ENCODE results near the gene REPS1. TPM values are rescaled to one million over a fixed set of nuclear protein-coding genes. Genes with fewer than 3 reads are reported as not detected.
A peak's percentile ranks its signal among the peaks of the same experiment; 100 is the strongest.

Gene REPS1
- total and polyA plus RNA-seq, 2 of the 13 experiments (the other 11 are each of a cell fraction or from before 2014, with no cell fraction given) = 36.4 to 38.3 TPM

- TF ChIP-seq ZNF552 (CRISPR knock-in tag; IDR thresholded peaks at IDR 0.05; ENCODE audit: borderline replicate concordance) = no peak
- 0 out of 2 replicates have a peak, but pooled peaks have one; percentile 65 for TF ChIP-seq ZSCAN9 (CRISPR knock-in tag; IDR thresholded peaks at IDR 0.05; ENCODE audit: borderline replicate concordance)
- TF ChIP-seq ZNF326 (CRISPR knock-in tag; IDR thresholded peaks at IDR 0.05; ENCODE audit: borderline replicate concordance) = no peak
- TF ChIP-seq ZNF564 (CRISPR knock-in tag; IDR thresholded peaks at IDR 0.05) = no peak
- no peak for TF ChIP-seq ZNF577 (CRISPR knock-in tag; IDR thresholded peaks at IDR 0.05; ENCODE audit: borderline replicate concordance, low read depth)
- no peak for TF ChIP-seq SMAD1 (CRISPR knock-in tag; IDR thresholded peaks at IDR 0.05; ENCODE audit: borderline replicate concordance, low read depth)
- no peak for TF ChIP-seq JUND (CRISPR knock-in tag; IDR thresholded peaks at IDR 0.05)
- TF ChIP-seq, protein P1, sequence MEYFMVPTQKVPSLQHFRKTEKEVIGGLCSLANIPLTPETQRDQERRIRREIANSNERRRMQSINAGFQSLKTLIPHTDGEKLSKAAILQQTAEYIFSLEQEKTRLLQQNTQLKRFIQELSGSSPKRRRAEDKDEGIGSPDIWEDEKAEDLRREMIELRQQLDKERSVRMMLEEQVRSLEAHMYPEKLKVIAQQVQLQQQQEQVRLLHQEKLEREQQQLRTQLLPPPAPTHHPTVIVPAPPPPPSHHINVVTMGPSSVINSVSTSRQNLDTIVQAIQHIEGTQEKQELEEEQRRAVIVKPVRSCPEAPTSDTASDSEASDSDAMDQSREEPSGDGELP (IDR thresholded peaks at IDR 0.05; ENCODE audit: borderline replicate concordance, low read depth) = 0 out of 2 replicates have a peak, but pooled peaks have one; percentile 39
- TF ChIP-seq ETV6 (CRISPR knock-in tag; conservative IDR thresholded peaks at IDR 0.05) = no peak
Measured at GRCh38 chr6:138989098-138989983, 1.3 kb upstream of the REPS1 start (continued).

- peaks cover 15% of the 10 kb centered on the region for H4K20me1 ChIP-seq (ENCODE audit: insufficient read depth, low read length)
- FAIRE-seq = no peak
- in situ Hi-C loops (cut with HindIII; ENCODE audit: extremely low pct_ligation_motif_present, low pct_unique_long_range_greater_than_20kb) = loop anchor here (5.0 kb wide), 1 partner anchor 171 kb away; no protein-coding TSS in a partner anchor
- no peaks in the 10 kb centered on the region for H3K36me3 ChIP-seq (replicated peaks in 1 of 2; ENCODE audit: control insufficient read depth in 1 of 2, insufficient read depth in 2 of 2, low read length in 2 of 2)
- H3K9ac ChIP-seq (ENCODE audit: insufficient read depth, low read depth, low read length) = peak overlapping the region; percentile 93
- H3K79me2 ChIP-seq (ENCODE audit: insufficient read depth, low read length) = peaks cover 39% of the 10 kb centered on the region
- peak overlapping the region; percentile 82 for H3K27ac ChIP-seq (ENCODE audit: extremely low read length, insufficient read depth, low read length)
- H3K27me3 ChIP-seq (ENCODE audit: control insufficient read depth in 1 of 2, insufficient read depth in 2 of 2, low read length in 2 of 2) = peaks cover 0 to 8% of the 10 kb centered on the region in 2 experiments; a peak in 2 of 5 replicates
- ChIA-PET POLR2A (interaction anchor here (2.1 kb wide), 1 partner anchor 386 kb away, joined by 11 read pairs; the partner anchor contains the start of gene CITED2), CTCF (ENCODE audit: low intra/inter-chr PET ratio, low total read pairs) (interaction anchor here (2.0 kb wide), 1 partner anchor 172 kb away, joined by 16 read pairs; no protein-coding TSS in a partner anchor)
- H3K4me1 ChIP-seq (ENCODE audit: insufficient read depth, low read length) = peaks cover 64% of the 10 kb centered on the region
- BruUV-seq (replicated peaks) = TSS peak; percentile 83
- peak overlapping the region; percentile 78 to 98 (median 94) for H3K4me3 ChIP-seq (replicated peaks in 1 of 3; ENCODE audit: insufficient read depth in 1 of 3, low read depth in 2 of 3, low read length in 3 of 3)
- peak; percentile 45 for DNase-seq (ENCODE audit: low spot score)
- H3K4me2 ChIP-seq (ENCODE audit: low read depth, low read length) = peak overlapping the region; percentile 100
- peak overlapping the region; percentile 87 for H2AFZ ChIP-seq (ENCODE audit: low read length)
- H3K9me3 ChIP-seq (ENCODE audit: low read length) = no peaks in the 10 kb centered on the region
- intact Hi-C loops (cut with micrococcal nuclease; ENCODE audit: unreplicated experiment) = loop anchor here (1.0 to 5.0 kb wide), 4 partner anchors 41 to 215 kb away; partner anchors contain the start of gene CCDC28A
- ATAC-seq = peak; percentile 54
- WGBS (ENCODE audit: low lambda C conversion rate) = 2% methylated on average over 11 of the region's 11 CpGs
- TF ChIP-seq ZNF512B (CRISPR knock-in tag; IDR thresholded peaks at IDR 0.05; ENCODE audit: borderline replicate concordance) (peak; percentile 18; the same call in 1 of the 2 replicates), PCBP2 (optimal IDR thresholded peaks at IDR 0.05; ENCODE audit: low read depth, low read length, poor library complexity, severe bottlenecking) (no peak), SPEN (CRISPR knock-in tag; IDR thresholded peaks at IDR 0.05; ENCODE audit: low read depth) (no peak), ZNF746 (CRISPR knock-in tag; IDR thresholded peaks at IDR 0.05) (no peak), ZKSCAN8 (CRISPR knock-in tag; IDR thresholded peaks at IDR 0.05; ENCODE audit: borderline replicate concordance) (no peak), CCAR2 (optimal IDR thresholded peaks at IDR 0.05; ENCODE audit: low read depth, low read length) (no peak), MAZ (IDR thresholded peaks at IDR 0.05; ENCODE audit: borderline replicate concordance, low read depth, low read length) (no peak), MAZ (CRISPR knock-in tag; IDR thresholded peaks at IDR 0.05; ENCODE audit: low read depth) (no peak), JUND (CRISPR knock-in tag; IDR thresholded peaks at IDR 0.05) (no peak), REPIN1 (CRISPR knock-in tag; IDR thresholded peaks at IDR 0.05; ENCODE audit: borderline replicate concordance, low read depth) (no peak)
Measured at GRCh38 chr6:138988469-138988834, 399 bp upstream of the REPS1 start.
